Mesenchymal stem cell (in vitro differentiated cells and primary cell): ENCODE data around the gene UQCC3. TPM values are rescaled to one million over a fixed set of nuclear protein-coding genes. Genes with fewer than 3 reads are reported as not detected.

Experiments used
- small RNA-seq: library from polyadenylated mRNA; stranded (forward); fragments of <200 nt; extraction: miRNeasy Mini kit (QIAGEN cat#:217004); gene quantifications from one replicate; pipeline ENCODE3, GENCODE V24; 2013; ENCODE audit warnings: low read depth

UQCC3 gene

Small RNAs within 50 kb of the gene (small RNA-seq; reads per million reads assigned to genes)
- gene SNORA57: not detected
